ENCODE results near the gene TEP1. TPM values are rescaled to one million over a fixed set of nuclear protein-coding genes. Genes with fewer than 3 reads are reported as not detected.

Gene TEP1
- total and polyA plus RNA-seq, 2 of the 8 experiments (the other 6 are each of a cell fraction or from before 2014, with no cell fraction given) = 6.9 to 10.7 TPM

- TF ChIP-seq TAF7 (optimal IDR thresholded peaks at IDR 0.05; ENCODE audit: borderline replicate concordance, low read depth, low read length) = peak; percentile 81
- no peak for TF ChIP-seq HDAC6 (IDR thresholded peaks at IDR 0.05; ENCODE audit: low read depth, low read length)
- no peak for TF ChIP-seq CBX8 (IDR thresholded peaks at IDR 0.05; ENCODE audit: borderline replicate concordance, low read depth, low read length)
- no peak; the same call in 1 of the 2 replicates for TF ChIP-seq NRF1 (IDR thresholded peaks at IDR 0.05; ENCODE audit: low read depth, low read length)
- TF ChIP-seq MAX (IDR thresholded peaks at IDR 0.05) = peak; percentile 98
- TF ChIP-seq ASH2L (IDR thresholded peaks at IDR 0.05; ENCODE audit: low read length) = peak; percentile 82
- peak; percentile 78; the same call in 1 of the 2 replicates for TF ChIP-seq YY1 (IDR thresholded peaks at IDR 0.05; ENCODE audit: low read depth, low read length)
- TF ChIP-seq ZNF274 (IDR thresholded peaks at IDR 0.05; ENCODE audit: borderline replicate concordance, extremely low read depth, low read length) = no peak
- no peak for TF ChIP-seq FOSL1 (IDR thresholded peaks at IDR 0.05; ENCODE audit: insufficient read depth, low read depth, low read length)
- peak; percentile 95 to 96 for TF ChIP-seq POLR2A (IDR thresholded peaks at IDR 0.05; ENCODE audit: control extremely low read depth in 1 of 2, low read depth in 2 of 2, low read length in 2 of 2)
Measured at GRCh38 chr14:20454516-20455354, 41.4 kb upstream of the TEP1 start, which contains the start of the genes APEX1 and OSGEP (continued).
